Activated naive CD8-positive, alpha-beta T cell treated with anti-CD3 and anti-CD28 coated beads for 36 hours (primary cell): ENCODE results near the gene DCC. TPM values are rescaled to one million over a fixed set of nuclear protein-coding genes. Genes with fewer than 3 reads are reported as not detected.

Source experiments
- DNase-seq: peaks from one replicate; pipeline ENCODE4 v3.0.0; 2021
- H3K27ac Mint-ChIP-seq: one replicate; pipeline ENCODE4 v1.8.0; 2022; ENCODE audit warnings: mild to moderate bottlenecking, moderate library complexity, mixed read lengths
- H3K27me3 Mint-ChIP-seq: one replicate; pipeline ENCODE4 v1.8.0; 2022; ENCODE audit warnings: mild to moderate bottlenecking, mixed read lengths
- H3K36me3 Mint-ChIP-seq: one replicate; pipeline ENCODE4 v1.8.0; 2021; ENCODE audit warnings: mild to moderate bottlenecking, mixed read lengths
- H3K4me1 Mint-ChIP-seq: one replicate; pipeline ENCODE4 v1.8.0; 2021; ENCODE audit warnings: mixed read lengths
- H3K4me3 Mint-ChIP-seq: one replicate; pipeline ENCODE4 v1.8.0; 2022; ENCODE audit warnings: mild to moderate bottlenecking, moderate library complexity, mixed read lengths
- H3K9me3 Mint-ChIP-seq: one replicate; pipeline ENCODE4 v1.8.0; 2022; ENCODE audit warnings: mixed read lengths
- total RNA-seq, 2 experiments: library from RNA; stranded (reverse); gene quantifications; one replicate each; pipeline ENCODE4 v1.2.3, GENCODE V29; 2021

DCC gene
- total RNA-seq, 2 experiments from 2014 or later = not detected

- H3K27ac Mint-ChIP-seq = no peak overlapping the region
- no peaks in the 10 kb centered on the region for H3K4me1 Mint-ChIP-seq
- peaks cover 5% of the 10 kb centered on the region for H3K9me3 Mint-ChIP-seq
- no peak for DNase-seq
- peaks cover 3% of the 10 kb centered on the region for H3K27me3 Mint-ChIP-seq
- no peak overlapping the region for H3K4me3 Mint-ChIP-seq
- no peaks in the 10 kb centered on the region for H3K36me3 Mint-ChIP-seq
These were observed 265.3 kb downstream of the DCC start for GRCh38 chr18:52605345-52605744.

GRCh38 chr18:52607985-52608384, 268.0 kb downstream of the DCC start:
- H3K4me3 Mint-ChIP-seq = no peak overlapping the region
- peaks cover 3% of the 10 kb centered on the region for H3K27me3 Mint-ChIP-seq
- H3K36me3 Mint-ChIP-seq = no peaks in the 10 kb centered on the region
- peaks cover 7% of the 10 kb centered on the region for H3K9me3 Mint-ChIP-seq
- H3K4me1 Mint-ChIP-seq = no peaks in the 10 kb centered on the region
- no peak overlapping the region for H3K27ac Mint-ChIP-seq
- no peak for DNase-seq

GRCh38 chr18:52610451-52611115, 270.6 kb downstream of the DCC start:
- H3K9me3 Mint-ChIP-seq = peaks cover 6% of the 10 kb centered on the region
- H3K36me3 Mint-ChIP-seq = no peaks in the 10 kb centered on the region
- DNase-seq = no peak
- H3K4me3 Mint-ChIP-seq = no peak overlapping the region
- H3K4me1 Mint-ChIP-seq = no peaks in the 10 kb centered on the region
- H3K27ac Mint-ChIP-seq = no peak overlapping the region
- H3K27me3 Mint-ChIP-seq = no peaks in the 10 kb centered on the region

GRCh38 chr18:52612406-52612805, 272.4 kb downstream of the DCC start:
- DNase-seq = no peak
- Mint-ChIP-seq H3K27ac (no peak overlapping the region), H3K36me3 (no peaks in the 10 kb centered on the region), H3K4me1 (no peaks in the 10 kb centered on the region), H3K4me3 (no peak overlapping the region), H3K9me3 (peaks cover 6% of the 10 kb centered on the region), H3K27me3 (no peaks in the 10 kb centered on the region)

- Mint-ChIP-seq H3K4me3 (no peak overlapping the region), H3K27me3 (no peaks in the 10 kb centered on the region), H3K4me1 (no peaks in the 10 kb centered on the region), H3K9me3 (peaks cover 2% of the 10 kb centered on the region), H3K27ac (no peak overlapping the region), H3K36me3 (no peaks in the 10 kb centered on the region)
- no peak for DNase-seq
These were observed 275.3 kb downstream of the DCC start for GRCh38 chr18:52615321-52615720.

- Mint-ChIP-seq H3K27me3 (no peaks in the 10 kb centered on the region), H3K4me1 (no peaks in the 10 kb centered on the region), H3K9me3 (peaks cover 2% of the 10 kb centered on the region), H3K27ac (no peak overlapping the region), H3K36me3 (no peaks in the 10 kb centered on the region), H3K4me3 (no peak overlapping the region)
- no peak for DNase-seq
These were observed 275.9 kb downstream of the DCC start for GRCh38 chr18:52615943-52616342.

- no peak overlapping the region for H3K4me3 Mint-ChIP-seq
- H3K27ac Mint-ChIP-seq = no peak overlapping the region
These were observed 277.9 kb downstream of the DCC start for GRCh38 chr18:52617931-52618330.

GRCh38 chr18:52620926-52621439, 281.0 kb downstream of the DCC start:
- H3K36me3 Mint-ChIP-seq = no peaks in the 10 kb centered on the region
- no peak overlapping the region for H3K4me3 Mint-ChIP-seq
- H3K9me3 Mint-ChIP-seq = no peaks in the 10 kb centered on the region
- no peak for DNase-seq
- H3K4me1 Mint-ChIP-seq = no peaks in the 10 kb centered on the region
- H3K27me3 Mint-ChIP-seq = no peaks in the 10 kb centered on the region
- H3K27ac Mint-ChIP-seq = no peak overlapping the region

More at GRCh38 chr18:52617931-52618330, 277.9 kb downstream of the DCC start:
- DNase-seq = no peak
- H3K4me1 Mint-ChIP-seq = no peaks in the 10 kb centered on the region
- no peaks in the 10 kb centered on the region for H3K9me3 Mint-ChIP-seq
- no peaks in the 10 kb centered on the region for H3K36me3 Mint-ChIP-seq
- no peaks in the 10 kb centered on the region for H3K27me3 Mint-ChIP-seq

- Mint-ChIP-seq H3K27ac (no peak overlapping the region), H3K4me1 (no peaks in the 10 kb centered on the region), H3K36me3 (no peaks in the 10 kb centered on the region), H3K9me3 (no peaks in the 10 kb centered on the region), H3K27me3 (no peaks in the 10 kb centered on the region), H3K4me3 (no peak overlapping the region)
- DNase-seq = no peak
These were observed 284.7 kb downstream of the DCC start for GRCh38 chr18:52624702-52625101.

GRCh38 chr18:52636536-52636935, 296.5 kb downstream of the DCC start:
- Mint-ChIP-seq H3K27me3 (peaks cover 4% of the 10 kb centered on the region), H3K9me3 (peaks cover 10% of the 10 kb centered on the region), H3K27ac (no peak overlapping the region), H3K36me3 (no peaks in the 10 kb centered on the region), H3K4me3 (no peak overlapping the region), H3K4me1 (no peaks in the 10 kb centered on the region)
- DNase-seq = no peak

GRCh38 chr18:52648201-52648600, 308.2 kb downstream of the DCC start:
- H3K36me3 Mint-ChIP-seq = no peaks in the 10 kb centered on the region
- H3K4me1 Mint-ChIP-seq = no peaks in the 10 kb centered on the region
- H3K9me3 Mint-ChIP-seq = peaks cover 7% of the 10 kb centered on the region
- no peak for DNase-seq
- no peaks in the 10 kb centered on the region for H3K27me3 Mint-ChIP-seq
- no peak overlapping the region for H3K27ac Mint-ChIP-seq
- H3K4me3 Mint-ChIP-seq = no peak overlapping the region

GRCh38 chr18:52652391-52652790, 312.4 kb downstream of the DCC start:
- Mint-ChIP-seq H3K9me3 (peaks cover 1% of the 10 kb centered on the region), H3K4me3 (no peak overlapping the region), H3K27me3 (no peaks in the 10 kb centered on the region), H3K4me1 (no peaks in the 10 kb centered on the region), H3K27ac (no peak overlapping the region), H3K36me3 (no peaks in the 10 kb centered on the region)
- DNase-seq = no peak

GRCh38 chr18:52657043-52657805, 317.2 kb downstream of the DCC start:
- Mint-ChIP-seq H3K4me3 (no peak overlapping the region), H3K27me3 (no peaks in the 10 kb centered on the region), H3K27ac (no peak overlapping the region), H3K4me1 (no peaks in the 10 kb centered on the region), H3K9me3 (peaks cover 2% of the 10 kb centered on the region), H3K36me3 (no peaks in the 10 kb centered on the region)
- DNase-seq = no peak

- Mint-ChIP-seq H3K36me3 (no peaks in the 10 kb centered on the region), H3K4me1 (no peaks in the 10 kb centered on the region)
- DNase-seq = no peak
These were observed 327.6 kb downstream of the DCC start for GRCh38 chr18:52667463-52668065.

GRCh38 chr18:52670896-52671295, 330.9 kb downstream of the DCC start:
- Mint-ChIP-seq H3K27me3 (no peaks in the 10 kb centered on the region), H3K4me3 (no peak overlapping the region), H3K27ac (no peak overlapping the region), H3K4me1 (no peaks in the 10 kb centered on the region), H3K36me3 (no peaks in the 10 kb centered on the region), H3K9me3 (peaks cover 2% of the 10 kb centered on the region)
- DNase-seq = no peak

More at GRCh38 chr18:52667463-52668065, 327.6 kb downstream of the DCC start:
- peaks cover 2% of the 10 kb centered on the region for H3K9me3 Mint-ChIP-seq
- H3K4me3 Mint-ChIP-seq = no peak overlapping the region
- no peaks in the 10 kb centered on the region for H3K27me3 Mint-ChIP-seq
- no peak overlapping the region for H3K27ac Mint-ChIP-seq
